Neural cell (in vitro differentiated cells): ENCODE measurements around the gene XPR1.

ENCODE experiments used
- EP300 ChIP-seq: fragments of 450-650 bp; conservative IDR thresholded peaks from 2 replicates; pipeline ENCODE4 v1.6.1; 2014; ENCODE audit warnings: antibody characterized with exemption, mild to moderate bottlenecking, moderate library complexity; ENCODE audit not compliant: poor library complexity, severe bottlenecking
- EZH2 ChIP-seq: fragments of 200-600, 300-800 bp; shearing (Covaris generic), sonication (generic); IDR thresholded peaks from 2 replicates; pipeline ENCODE4 v1.6.1; 2014; ENCODE audit warnings: antibody characterized with exemption, low read length, borderline replicate concordance, mild to moderate bottlenecking; ENCODE audit not compliant: insufficient read depth, poor library complexity, severe bottlenecking
- MXI1 ChIP-seq: fragments of 450-650 bp; conservative IDR thresholded peaks from 2 replicates; pipeline ENCODE4 v1.6.1; 2014; ENCODE audit warnings: antibody characterized with exemption, mild to moderate bottlenecking; ENCODE audit not compliant: poor library complexity, severe bottlenecking
- POLR2AphosphoS5 ChIP-seq: IDR thresholded peaks from 2 replicates; pipeline ENCODE4 v1.6.1; 2012
- SMC3 ChIP-seq: fragments of 450-650 bp; conservative IDR thresholded peaks from 2 replicates; pipeline ENCODE4 v1.6.1; 2014; ENCODE audit warnings: antibody characterized with exemption, mild to moderate bottlenecking, moderate library complexity; ENCODE audit not compliant: poor library complexity
- TAF1 ChIP-seq: IDR thresholded peaks from 2 replicates; pipeline ENCODE4 v1.6.1; 2012; ENCODE audit warnings: low read depth
- TF ChIP-seq, protein P1 (sequence below): fragments of 450-650 bp; IDR thresholded peaks from 2 replicates; pipeline ENCODE4 v1.5.1; 2014; ENCODE audit warnings: antibody characterized with exemption, mild to moderate bottlenecking, moderate library complexity; ENCODE audit not compliant: poor library complexity, severe bottlenecking
- TF ChIP-seq, protein P2 (sequence below): IDR thresholded peaks from 2 replicates; pipeline ENCODE4 v1.6.1; 2012; ENCODE audit warnings: borderline replicate concordance

DNA sequence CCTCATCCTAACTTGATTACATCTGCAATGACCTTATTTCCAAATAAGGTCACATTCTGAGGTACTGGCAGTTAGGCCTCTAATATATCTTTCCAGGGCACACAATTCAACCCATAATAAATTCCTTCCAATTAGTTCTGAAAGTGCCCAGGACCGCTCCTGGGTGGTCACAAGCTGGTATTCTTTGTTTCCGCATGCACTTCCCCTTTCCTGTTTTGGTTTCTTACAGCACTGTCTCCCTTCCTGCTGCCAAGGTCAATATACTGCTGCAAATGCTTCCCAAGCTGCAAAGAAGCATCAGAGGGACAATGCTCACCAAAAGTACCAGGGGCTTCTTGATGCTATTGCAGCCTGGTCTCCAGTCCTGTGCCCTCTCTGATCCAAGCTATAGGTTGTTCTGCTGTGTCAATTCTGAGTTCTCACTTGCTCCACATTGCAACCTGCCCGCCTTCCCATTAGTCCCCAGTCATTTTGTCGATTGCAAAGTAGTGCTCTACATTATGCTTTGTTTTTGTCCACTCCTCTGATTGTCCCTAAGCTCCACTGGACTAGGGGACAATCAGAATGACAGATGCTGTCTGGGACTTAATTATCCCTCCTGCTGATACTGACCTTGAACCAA is 13.9 kb upstream of the XPR1 start:
- TF ChIP-seq, protein P1, sequence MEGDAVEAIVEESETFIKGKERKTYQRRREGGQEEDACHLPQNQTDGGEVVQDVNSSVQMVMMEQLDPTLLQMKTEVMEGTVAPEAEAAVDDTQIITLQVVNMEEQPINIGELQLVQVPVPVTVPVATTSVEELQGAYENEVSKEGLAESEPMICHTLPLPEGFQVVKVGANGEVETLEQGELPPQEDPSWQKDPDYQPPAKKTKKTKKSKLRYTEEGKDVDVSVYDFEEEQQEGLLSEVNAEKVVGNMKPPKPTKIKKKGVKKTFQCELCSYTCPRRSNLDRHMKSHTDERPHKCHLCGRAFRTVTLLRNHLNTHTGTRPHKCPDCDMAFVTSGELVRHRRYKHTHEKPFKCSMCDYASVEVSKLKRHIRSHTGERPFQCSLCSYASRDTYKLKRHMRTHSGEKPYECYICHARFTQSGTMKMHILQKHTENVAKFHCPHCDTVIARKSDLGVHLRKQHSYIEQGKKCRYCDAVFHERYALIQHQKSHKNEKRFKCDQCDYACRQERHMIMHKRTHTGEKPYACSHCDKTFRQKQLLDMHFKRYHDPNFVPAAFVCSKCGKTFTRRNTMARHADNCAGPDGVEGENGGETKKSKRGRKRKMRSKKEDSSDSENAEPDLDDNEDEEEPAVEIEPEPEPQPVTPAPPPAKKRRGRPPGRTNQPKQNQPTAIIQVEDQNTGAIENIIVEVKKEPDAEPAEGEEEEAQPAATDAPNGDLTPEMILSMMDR, result no peak
- TF ChIP-seq TAF1 (no peak), EP300 (no peak), POLR2AphosphoS5 (no peak), EZH2 (no peak), MXI1 (no peak), SMC3 (no peak)
- TF ChIP-seq, protein P2, sequence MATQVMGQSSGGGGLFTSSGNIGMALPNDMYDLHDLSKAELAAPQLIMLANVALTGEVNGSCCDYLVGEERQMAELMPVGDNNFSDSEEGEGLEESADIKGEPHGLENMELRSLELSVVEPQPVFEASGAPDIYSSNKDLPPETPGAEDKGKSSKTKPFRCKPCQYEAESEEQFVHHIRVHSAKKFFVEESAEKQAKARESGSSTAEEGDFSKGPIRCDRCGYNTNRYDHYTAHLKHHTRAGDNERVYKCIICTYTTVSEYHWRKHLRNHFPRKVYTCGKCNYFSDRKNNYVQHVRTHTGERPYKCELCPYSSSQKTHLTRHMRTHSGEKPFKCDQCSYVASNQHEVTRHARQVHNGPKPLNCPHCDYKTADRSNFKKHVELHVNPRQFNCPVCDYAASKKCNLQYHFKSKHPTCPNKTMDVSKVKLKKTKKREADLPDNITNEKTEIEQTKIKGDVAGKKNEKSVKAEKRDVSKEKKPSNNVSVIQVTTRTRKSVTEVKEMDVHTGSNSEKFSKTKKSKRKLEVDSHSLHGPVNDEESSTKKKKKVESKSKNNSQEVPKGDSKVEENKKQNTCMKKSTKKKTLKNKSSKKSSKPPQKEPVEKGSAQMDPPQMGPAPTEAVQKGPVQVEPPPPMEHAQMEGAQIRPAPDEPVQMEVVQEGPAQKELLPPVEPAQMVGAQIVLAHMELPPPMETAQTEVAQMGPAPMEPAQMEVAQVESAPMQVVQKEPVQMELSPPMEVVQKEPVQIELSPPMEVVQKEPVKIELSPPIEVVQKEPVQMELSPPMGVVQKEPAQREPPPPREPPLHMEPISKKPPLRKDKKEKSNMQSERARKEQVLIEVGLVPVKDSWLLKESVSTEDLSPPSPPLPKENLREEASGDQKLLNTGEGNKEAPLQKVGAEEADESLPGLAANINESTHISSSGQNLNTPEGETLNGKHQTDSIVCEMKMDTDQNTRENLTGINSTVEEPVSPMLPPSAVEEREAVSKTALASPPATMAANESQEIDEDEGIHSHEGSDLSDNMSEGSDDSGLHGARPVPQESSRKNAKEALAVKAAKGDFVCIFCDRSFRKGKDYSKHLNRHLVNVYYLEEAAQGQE, result no peak
